ENCODE data around the gene CUL2. TPM values are rescaled to one million over a fixed set of nuclear protein-coding genes. Genes with fewer than 3 reads are reported as not detected.

CUL2 gene
- total RNA-seq, 2 donors from 2014 or later: 15.5 to 17.3 TPM

GRCh38 chr10:35004651-35005050, 85.5 kb downstream of the CUL2 start:
- no peak for DNase-seq (ENCODE audit: low spot score)
- no peak overlapping the region for H3K27ac ChIP-seq
- H3K9me3 ChIP-seq: no peaks in the 10 kb centered on the region
- H3K4me1 ChIP-seq: no peaks in the 10 kb centered on the region
- no peak overlapping the region for H3K4me3 ChIP-seq
- TF ChIP-seq CTCF (IDR thresholded peaks at IDR 0.05): no peak
- no peaks in the 10 kb centered on the region for H3K27me3 ChIP-seq
- H3K36me3 ChIP-seq: no peaks in the 10 kb centered on the region

- H3K4me1 ChIP-seq: no peaks in the 10 kb centered on the region
- H3K27me3 ChIP-seq: no peaks in the 10 kb centered on the region
- TF ChIP-seq CTCF (IDR thresholded peaks at IDR 0.05): no peak
- H3K27ac ChIP-seq: no peak overlapping the region
- no peaks in the 10 kb centered on the region for H3K36me3 ChIP-seq
- no peak for DNase-seq (ENCODE audit: low spot score)
- H3K4me3 ChIP-seq: no peak overlapping the region
- no peaks in the 10 kb centered on the region for H3K9me3 ChIP-seq
Measured at GRCh38 chr10:35003906-35004305, 86.2 kb downstream of the CUL2 start.

GRCh38 chr10:35000936-35001335, 89.2 kb downstream of the CUL2 start:
- TF ChIP-seq CTCF (IDR thresholded peaks at IDR 0.05): no peak
- Histone ChIP-seq H3K4me3 (no peak overlapping the region), H3K4me1 (no peaks in the 10 kb centered on the region), H3K27me3 (no peaks in the 10 kb centered on the region), H3K9me3 (no peaks in the 10 kb centered on the region), H3K27ac (no peak overlapping the region), H3K36me3 (no peaks in the 10 kb centered on the region)
- no peak for DNase-seq (ENCODE audit: low spot score)

GRCh38 chr10:34999532-34999931, 90.6 kb downstream of the CUL2 start:
- Histone ChIP-seq H3K4me3 (no peak overlapping the region), H3K36me3 (no peaks in the 10 kb centered on the region), H3K9me3 (no peaks in the 10 kb centered on the region), H3K27ac (no peak overlapping the region), H3K27me3 (no peaks in the 10 kb centered on the region), H3K4me1 (peaks cover 0 to 4% of the 10 kb centered on the region in 2 donors)
- no peak for TF ChIP-seq CTCF (IDR thresholded peaks at IDR 0.05)
- no peak for DNase-seq (ENCODE audit: low spot score)

DNA sequence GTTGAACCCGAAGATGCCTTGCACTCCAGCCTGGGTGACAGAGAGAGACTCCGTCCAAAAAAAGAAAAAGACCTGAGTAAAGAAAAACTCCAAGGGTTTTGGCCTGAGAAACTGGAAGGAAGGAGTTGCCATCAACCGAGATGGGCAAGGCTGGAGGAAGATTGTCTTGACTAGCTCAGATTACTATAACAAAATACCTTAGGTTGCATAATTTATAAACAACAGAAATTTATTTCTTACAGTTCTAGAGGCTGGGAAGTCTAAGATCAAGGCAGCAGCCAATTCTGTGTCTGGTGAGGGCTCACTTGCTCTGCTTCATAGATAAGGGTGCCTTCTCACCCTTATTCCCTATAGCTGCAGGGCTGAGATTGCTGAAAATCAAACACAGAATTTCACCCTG, 91.2 kb downstream of the CUL2 start:
- no peaks in the 10 kb centered on the region for H3K27me3 ChIP-seq
- no peak for TF ChIP-seq CTCF (IDR thresholded peaks at IDR 0.05)
- H3K4me1 ChIP-seq: peaks cover 0 to 7% of the 10 kb centered on the region in 2 donors
- no peaks in the 10 kb centered on the region for H3K9me3 ChIP-seq
- no peaks in the 10 kb centered on the region for H3K36me3 ChIP-seq
- H3K27ac ChIP-seq: no peak overlapping the region
- DNase-seq (ENCODE audit: low spot score): no peak
- no peak overlapping the region for H3K4me3 ChIP-seq

DNA sequence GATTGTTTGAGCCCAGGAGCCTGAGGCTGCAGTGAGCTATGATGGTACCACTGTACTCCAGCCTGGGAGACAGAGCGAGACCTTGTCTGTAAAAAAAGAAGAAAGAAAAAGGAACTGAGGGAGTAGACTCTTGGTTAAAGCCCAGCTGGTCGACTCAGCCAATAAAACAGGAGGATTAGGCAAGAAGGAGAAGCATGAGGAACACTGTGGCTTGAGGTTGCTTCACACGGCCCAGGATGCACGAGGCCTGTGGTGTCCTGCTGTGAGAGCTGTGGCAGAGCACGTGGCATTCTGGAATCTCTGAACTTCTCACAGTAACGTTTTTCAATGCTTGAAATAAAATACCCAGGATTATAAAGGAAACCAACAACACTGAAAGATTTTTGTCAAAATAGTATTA, 93.3 kb downstream of the CUL2 start:
- Histone ChIP-seq H3K27ac (no peak overlapping the region), H3K4me1 (peaks cover 0 to 7% of the 10 kb centered on the region in 2 donors), H3K9me3 (no peaks in the 10 kb centered on the region), H3K4me3 (no peak overlapping the region), H3K36me3 (no peaks in the 10 kb centered on the region), H3K27me3 (no peaks in the 10 kb centered on the region)
- no peak for DNase-seq (ENCODE audit: low spot score)
- no peak for TF ChIP-seq CTCF (IDR thresholded peaks at IDR 0.05)

Data from right atrium auricular region (tissue), 2 donors.